ENCODE data around the gene NR2E3. TPM values are rescaled to one million over a fixed set of nuclear protein-coding genes. Genes with fewer than 3 reads are reported as not detected.

The NR2E3 gene
- total RNA-seq, 1 donor from 2014 or later: not detected

DNA sequence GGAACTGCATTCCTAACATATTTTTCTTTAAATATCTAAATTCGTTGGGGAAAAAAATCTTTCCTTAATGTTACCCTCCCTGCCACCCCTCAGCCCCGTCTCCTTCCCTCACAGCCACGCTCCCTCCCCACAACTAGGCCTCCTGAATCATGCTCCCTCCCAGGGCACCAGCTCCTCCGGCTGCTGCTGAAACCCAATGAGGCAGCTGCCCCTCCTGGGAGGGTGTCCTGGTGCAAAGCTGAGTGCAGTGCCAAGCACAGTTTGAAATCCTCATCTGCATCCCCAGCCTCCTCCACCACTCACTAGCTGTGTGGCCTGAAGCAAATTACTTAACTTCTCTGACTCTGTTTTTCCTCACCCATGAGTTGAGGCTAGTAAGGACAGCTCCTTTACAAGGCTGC lies 2.7 kb upstream of the NR2E3 start:
- TF ChIP-seq CTCF (IDR thresholded peaks at IDR 0.05; ENCODE audit: insufficient read depth, low read length, poor library complexity, severe bottlenecking): no peak
- Histone ChIP-seq H3K36me3 (ENCODE audit: control insufficient read depth, insufficient read depth, low read length) (no peaks in the 10 kb centered on the region), H3K4me3 (ENCODE audit: low read depth, low read length) (no peak overlapping the region), H3K27me3 (ENCODE audit: control insufficient read depth, insufficient read depth, low read length) (no peaks in the 10 kb centered on the region)
- no peak for DNase-seq (ENCODE audit: low read depth)

- H3K36me3 ChIP-seq (ENCODE audit: control insufficient read depth, insufficient read depth, low read length): no peaks in the 10 kb centered on the region
Measured at GRCh38 chr15:71808311-71809020, 1.9 kb upstream of the NR2E3 start.

GRCh38 chr15:71809346-71809745 lies 1.0 kb upstream of the NR2E3 start:
- no peak for TF ChIP-seq CTCF (IDR thresholded peaks at IDR 0.05; ENCODE audit: insufficient read depth, low read length, poor library complexity, severe bottlenecking)
- no peak overlapping the region for H3K4me3 ChIP-seq (ENCODE audit: low read depth, low read length)
- no peak for DNase-seq (ENCODE audit: low read depth)
- H3K27me3 ChIP-seq (ENCODE audit: control insufficient read depth, insufficient read depth, low read length): no peaks in the 10 kb centered on the region
- H3K36me3 ChIP-seq (ENCODE audit: control insufficient read depth, insufficient read depth, low read length): no peaks in the 10 kb centered on the region

More at GRCh38 chr15:71808311-71809020, 1.9 kb upstream of the NR2E3 start:
- H3K4me3 ChIP-seq (ENCODE audit: low read depth, low read length): no peak overlapping the region
- no peaks in the 10 kb centered on the region for H3K27me3 ChIP-seq (ENCODE audit: control insufficient read depth, insufficient read depth, low read length)
- no peak for TF ChIP-seq CTCF (IDR thresholded peaks at IDR 0.05; ENCODE audit: insufficient read depth, low read length, poor library complexity, severe bottlenecking)
- no peak for DNase-seq (ENCODE audit: low read depth)

DNA sequence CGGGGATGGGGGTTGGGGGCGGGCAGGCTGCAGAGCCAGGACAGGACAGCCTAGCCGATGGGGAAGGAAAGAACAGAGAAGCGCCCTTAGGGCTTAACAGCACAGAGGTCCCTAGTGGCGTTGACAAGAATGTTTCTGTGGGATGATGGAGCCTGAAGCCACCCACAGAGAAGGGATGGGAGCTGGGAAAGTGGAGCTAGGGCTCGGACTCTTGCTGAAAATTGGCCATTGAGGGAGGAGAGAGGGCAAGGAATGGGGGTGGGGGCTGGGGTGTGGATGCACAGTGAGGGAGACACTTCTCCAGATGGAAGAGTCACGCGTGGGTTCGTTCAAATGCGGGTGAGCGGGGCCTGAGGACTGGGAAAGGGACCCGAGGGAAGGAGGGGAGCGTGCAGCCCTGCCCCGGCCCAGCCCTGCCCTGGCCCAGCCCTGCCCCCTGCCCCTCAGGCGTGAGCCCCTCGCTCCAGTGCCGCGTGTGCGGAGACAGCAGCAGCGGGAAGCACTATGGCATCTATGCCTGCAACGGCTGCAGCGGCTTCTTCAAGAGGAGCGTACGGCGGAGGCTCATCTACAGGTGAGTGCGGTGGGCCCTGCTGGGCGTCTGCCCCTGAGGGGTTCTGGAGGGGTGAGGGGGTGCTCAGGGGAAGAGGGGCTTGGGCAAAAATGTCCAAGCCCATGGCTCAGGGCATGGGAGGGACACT lies 832 bp downstream of the NR2E3 start:
- H3K27me3 ChIP-seq (ENCODE audit: control insufficient read depth, insufficient read depth, low read length): no peaks in the 10 kb centered on the region
- H3K36me3 ChIP-seq (ENCODE audit: control insufficient read depth, insufficient read depth, low read length): no peaks in the 10 kb centered on the region
- no peak for DNase-seq (ENCODE audit: low read depth)
- no peak overlapping the region for H3K4me3 ChIP-seq (ENCODE audit: low read depth, low read length)
- TF ChIP-seq CTCF (IDR thresholded peaks at IDR 0.05; ENCODE audit: insufficient read depth, low read length, poor library complexity, severe bottlenecking): no peak

DNA sequence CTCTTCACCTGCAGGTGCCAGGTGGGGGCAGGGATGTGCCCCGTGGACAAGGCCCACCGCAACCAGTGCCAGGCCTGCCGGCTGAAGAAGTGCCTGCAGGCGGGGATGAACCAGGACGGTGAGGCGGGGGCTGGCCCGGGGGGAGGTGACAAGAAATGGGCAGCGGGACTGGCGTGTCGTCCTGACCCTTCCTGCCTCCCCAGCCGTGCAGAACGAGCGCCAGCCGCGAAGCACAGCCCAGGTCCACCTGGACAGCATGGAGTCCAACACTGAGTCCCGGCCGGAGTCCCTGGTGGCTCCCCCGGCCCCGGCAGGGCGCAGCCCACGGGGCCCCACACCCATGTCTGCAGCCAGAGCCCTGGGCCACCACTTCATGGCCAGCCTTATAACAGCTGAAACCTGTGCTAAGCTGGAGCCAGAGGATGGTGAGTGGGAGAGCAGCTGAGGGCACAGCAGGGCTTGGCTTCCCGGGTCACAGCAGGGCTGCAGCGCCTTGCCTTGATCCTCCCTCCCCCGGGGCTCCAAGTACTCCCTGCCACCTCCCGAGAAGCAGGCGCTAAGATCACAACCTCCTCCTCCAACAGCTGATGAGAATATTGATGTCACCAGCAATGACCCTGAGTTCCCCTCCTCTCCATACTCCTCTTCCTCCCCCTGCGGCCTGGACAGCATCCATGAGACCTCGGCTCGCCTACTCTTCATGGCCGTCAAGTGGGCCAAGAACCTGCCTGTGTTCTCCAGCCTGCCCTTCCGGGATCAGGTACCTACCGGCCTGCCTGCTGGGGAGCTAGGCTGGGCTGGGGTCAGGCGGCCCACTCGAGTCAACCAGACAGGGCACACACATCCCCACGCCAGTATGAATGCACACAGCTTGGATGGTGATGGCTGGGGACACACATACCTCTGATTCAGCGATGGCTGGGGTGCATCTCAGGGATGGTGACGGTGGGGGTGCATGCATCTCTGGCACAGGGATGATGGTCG lies 1.7 kb downstream of the NR2E3 start:
- TF ChIP-seq CTCF (IDR thresholded peaks at IDR 0.05; ENCODE audit: insufficient read depth, low read length, poor library complexity, severe bottlenecking): no peak
- H3K4me3 ChIP-seq (ENCODE audit: low read depth, low read length): no peak overlapping the region
- no peak for DNase-seq (ENCODE audit: low read depth)
- H3K27me3 ChIP-seq (ENCODE audit: control insufficient read depth, insufficient read depth, low read length): no peaks in the 10 kb centered on the region
- H3K36me3 ChIP-seq (ENCODE audit: control insufficient read depth, insufficient read depth, low read length): no peaks in the 10 kb centered on the region
